K562 (cell line): Measurements from ENCODE around the gene SPRR3.

Experiments used
- ARNT ChIP-seq, 2 experiments: fragments of 450-650 bp; IDR thresholded peaks; 2 replicates each; pipeline ENCODE4 v1.6.1; 2016; ENCODE audit warnings: mild to moderate bottlenecking in 1 of 2
- FOXP1 ChIP-seq: sonication (generic); formaldehyde crosslinking; IDR thresholded peaks from 2 replicates; pipeline ENCODE4 v1.8.0; 2022; ENCODE audit warnings: mild to moderate bottlenecking, missing genetic modification reagents
- PHF21A ChIP-seq: fragments of 450-650 bp; IDR thresholded peaks from 2 replicates; pipeline ENCODE4 v1.6.1; 2017; ENCODE audit warnings: low read depth, borderline replicate concordance
- RAD21 ChIP-seq, 2 experiments: fragments of 250-450 bp in 1 of 2; fragments of 450-650 bp in 1 of 2; sonication (Bioruptor Pico) in 1 of 2; formaldehyde crosslinking in 1 of 2; IDR thresholded peaks in 1 of 2; conservative IDR thresholded peaks in 1 of 2; 2 replicates each; pipeline versions ENCODE4 v1.4.0 to v1.8.0; 2020 to 2022; ENCODE audit warnings: mild to moderate bottlenecking in 2 of 2, moderate library complexity in 1 of 2
- TAF1 ChIP-seq: IDR thresholded peaks from 2 replicates; pipeline ENCODE4 v1.6.1; 2011; ENCODE audit warnings: mild to moderate bottlenecking, low read length, moderate library complexity; ENCODE audit not compliant: insufficient read depth, control insufficient read depth, severe bottlenecking; ENCODE audit errors: extremely low read depth
- ZNF707 ChIP-seq: fragments of 250-450 bp; sonication (Bioruptor Pico); conservative IDR thresholded peaks from 2 replicates; pipeline ENCODE4 v1.8.0; 2022; ENCODE audit warnings: inconsistent platforms, mild to moderate bottlenecking, moderate library complexity
- TF ChIP-seq, protein P1 (sequence below), 2 experiments: fragments of 450-650 bp; IDR thresholded peaks; 2 replicates each; pipeline ENCODE4 v1.6.1; 2016; ENCODE audit warnings: mild to moderate bottlenecking in 2 of 2, borderline replicate concordance in 1 of 2, low read depth in 1 of 2, moderate library complexity in 1 of 2
- TF ChIP-seq, protein P2 (sequence below), 3 experiments: IDR thresholded peaks in 2 of 3; conservative IDR thresholded peaks in 1 of 3; 2 replicates each; pipeline ENCODE4 v1.5.1; 2011 to 2012; ENCODE audit warnings: low read length in 3 of 3, mild to moderate bottlenecking in 3 of 3, control low read depth in 2 of 3, improper control_type of control experiment in 1 of 3, inconsistent platforms in 1 of 3, low read depth in 1 of 3, mixed read lengths in 1 of 3, moderate library complexity in 1 of 3; ENCODE audit not compliant: insufficient read depth in 2 of 3
- TF ChIP-seq, protein P3 (sequence below): sonication (generic); formaldehyde crosslinking; IDR thresholded peaks from 2 replicates; pipeline ENCODE4 v1.8.1; 2023; ENCODE audit warnings: mild to moderate bottlenecking, missing genetic modification reagents
- TF ChIP-seq, protein P4 (sequence below): sonication (generic); formaldehyde crosslinking; IDR thresholded peaks from 2 replicates; pipeline ENCODE4 v1.8.0; 2022; ENCODE audit warnings: mild to moderate bottlenecking, missing genetic modification reagents
- TF ChIP-seq, protein P5 (sequence below): sonication (generic); formaldehyde crosslinking; IDR thresholded peaks from 2 replicates; pipeline ENCODE4 v1.8.1; 2023; ENCODE audit warnings: mild to moderate bottlenecking, missing genetic modification reagents

DNA sequence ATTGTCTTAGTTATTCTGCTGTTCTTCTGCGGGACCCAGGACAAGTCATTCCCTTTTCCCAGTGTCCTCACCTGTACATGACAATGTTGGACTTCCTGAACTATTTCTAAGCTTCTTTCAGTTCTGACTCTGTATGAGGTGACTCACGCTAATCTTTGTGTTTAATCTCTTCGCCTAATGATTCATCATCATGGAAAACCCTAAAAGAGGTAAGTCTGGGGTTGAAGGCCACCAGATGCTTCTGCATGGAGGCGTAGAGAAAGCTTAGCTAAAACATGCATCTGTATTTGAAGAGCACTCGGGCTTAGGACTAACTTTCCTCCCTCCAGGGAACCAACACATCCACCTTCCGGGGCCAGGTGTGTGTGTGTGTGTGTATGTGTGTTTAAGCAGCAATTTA is 47.1 kb upstream of the SPRR3 start:
- TF ChIP-seq ZNF707: no peak
- TF ChIP-seq ARNT (IDR thresholded peaks at IDR 0.05): no peak
- TF ChIP-seq, protein P1, sequence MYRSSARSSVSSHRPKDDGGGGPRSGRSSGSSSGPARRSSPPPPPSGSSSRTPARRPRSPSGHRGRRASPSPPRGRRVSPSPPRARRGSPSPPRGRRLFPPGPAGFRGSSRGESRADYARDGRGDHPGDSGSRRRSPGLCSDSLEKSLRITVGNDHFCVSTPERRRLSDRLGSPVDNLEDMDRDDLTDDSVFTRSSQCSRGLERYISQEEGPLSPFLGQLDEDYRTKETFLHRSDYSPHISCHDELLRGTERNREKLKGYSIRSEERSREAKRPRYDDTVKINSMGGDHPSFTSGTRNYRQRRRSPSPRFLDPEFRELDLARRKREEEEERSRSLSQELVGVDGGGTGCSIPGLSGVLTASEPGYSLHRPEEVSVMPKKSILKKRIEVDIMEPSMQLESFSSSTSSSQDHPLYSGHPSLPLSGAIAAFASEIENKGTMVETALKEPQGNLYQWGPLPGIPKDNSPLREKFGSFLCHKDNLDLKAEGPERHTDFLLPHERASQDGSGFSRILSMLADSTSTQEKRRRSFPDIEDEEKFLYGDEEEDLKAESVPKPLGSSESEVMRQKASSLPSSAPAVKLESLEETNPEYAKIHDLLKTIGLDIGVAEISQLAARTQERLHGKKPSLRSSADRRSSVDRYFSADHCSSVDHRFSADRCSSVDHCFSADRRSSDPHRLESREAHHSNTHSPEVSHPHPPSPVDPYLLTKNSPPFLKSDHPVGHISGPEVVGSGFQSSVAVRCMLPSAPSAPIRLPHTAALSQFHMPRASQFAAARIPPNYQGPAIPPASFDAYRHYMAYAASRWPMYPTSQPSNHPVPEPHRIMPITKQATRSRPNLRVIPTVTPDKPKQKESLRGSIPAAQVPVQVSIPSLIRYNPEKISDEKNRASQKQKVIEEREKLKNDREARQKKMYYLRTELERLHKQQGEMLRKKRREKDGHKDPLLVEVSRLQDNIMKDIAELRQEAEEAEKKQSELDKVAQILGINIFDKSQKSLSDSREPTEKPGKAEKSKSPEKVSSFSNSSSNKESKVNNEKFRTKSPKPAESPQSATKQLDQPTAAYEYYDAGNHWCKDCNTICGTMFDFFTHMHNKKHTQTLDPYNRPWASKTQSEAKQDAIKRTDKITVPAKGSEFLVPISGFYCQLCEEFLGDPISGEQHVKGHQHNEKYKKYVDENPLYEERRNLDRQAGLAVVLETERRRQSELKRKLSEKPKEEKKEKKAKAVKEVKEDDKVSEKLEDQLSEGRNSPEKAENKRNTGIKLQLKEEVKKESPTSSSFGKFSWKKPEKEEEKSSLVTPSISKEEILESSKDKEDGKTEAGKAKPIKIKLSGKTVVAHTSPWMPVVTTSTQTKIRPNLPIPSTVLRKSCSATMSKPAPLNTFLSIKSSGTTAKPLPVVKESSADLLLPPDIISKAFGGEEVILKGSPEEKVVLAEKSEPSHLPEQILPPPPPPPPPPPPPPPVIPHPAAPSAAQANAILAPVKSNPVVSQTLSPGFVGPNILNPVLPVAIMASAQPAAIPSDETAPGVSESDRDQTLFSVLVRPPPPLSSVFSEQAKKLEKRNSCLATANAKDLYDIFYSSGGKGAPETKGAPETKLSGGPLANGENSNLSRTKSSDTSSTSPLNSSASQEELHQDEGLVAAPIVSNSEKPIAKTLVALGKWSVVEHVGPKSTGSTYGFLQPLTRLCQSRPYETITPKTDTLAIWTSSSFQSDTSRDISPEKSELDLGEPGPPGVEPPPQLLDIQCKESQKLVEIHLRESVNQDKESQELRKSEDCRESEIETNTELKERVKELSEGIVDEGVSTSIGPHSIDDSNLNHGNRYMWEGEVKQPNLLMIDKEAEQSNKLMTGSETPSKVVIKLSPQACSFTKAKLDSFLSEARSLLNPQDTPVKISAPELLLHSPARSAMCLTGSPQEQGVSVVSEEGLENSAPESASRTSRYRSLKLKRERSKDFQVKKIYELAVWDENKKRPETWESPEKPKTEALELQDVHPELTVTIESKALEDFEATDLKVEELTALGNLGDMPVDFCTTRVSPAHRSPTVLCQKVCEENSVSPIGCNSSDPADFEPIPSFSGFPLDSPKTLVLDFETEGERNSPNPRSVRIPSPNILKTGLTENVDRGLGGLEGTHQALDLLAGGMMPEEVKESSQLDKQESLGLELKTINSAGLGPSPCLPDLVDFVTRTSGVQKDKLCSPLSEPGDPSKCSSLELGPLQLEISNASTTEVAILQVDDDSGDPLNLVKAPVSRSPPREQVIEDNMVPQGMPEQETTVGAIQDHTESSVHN (IDR thresholded peaks at IDR 0.05; ENCODE audit: borderline replicate concordance in 1 of 2, low read depth in 1 of 2): no peak
- TF ChIP-seq, protein P2, sequence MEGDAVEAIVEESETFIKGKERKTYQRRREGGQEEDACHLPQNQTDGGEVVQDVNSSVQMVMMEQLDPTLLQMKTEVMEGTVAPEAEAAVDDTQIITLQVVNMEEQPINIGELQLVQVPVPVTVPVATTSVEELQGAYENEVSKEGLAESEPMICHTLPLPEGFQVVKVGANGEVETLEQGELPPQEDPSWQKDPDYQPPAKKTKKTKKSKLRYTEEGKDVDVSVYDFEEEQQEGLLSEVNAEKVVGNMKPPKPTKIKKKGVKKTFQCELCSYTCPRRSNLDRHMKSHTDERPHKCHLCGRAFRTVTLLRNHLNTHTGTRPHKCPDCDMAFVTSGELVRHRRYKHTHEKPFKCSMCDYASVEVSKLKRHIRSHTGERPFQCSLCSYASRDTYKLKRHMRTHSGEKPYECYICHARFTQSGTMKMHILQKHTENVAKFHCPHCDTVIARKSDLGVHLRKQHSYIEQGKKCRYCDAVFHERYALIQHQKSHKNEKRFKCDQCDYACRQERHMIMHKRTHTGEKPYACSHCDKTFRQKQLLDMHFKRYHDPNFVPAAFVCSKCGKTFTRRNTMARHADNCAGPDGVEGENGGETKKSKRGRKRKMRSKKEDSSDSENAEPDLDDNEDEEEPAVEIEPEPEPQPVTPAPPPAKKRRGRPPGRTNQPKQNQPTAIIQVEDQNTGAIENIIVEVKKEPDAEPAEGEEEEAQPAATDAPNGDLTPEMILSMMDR (IDR thresholded peaks at IDR 0.05 in 2 of 3, conservative IDR thresholded peaks at IDR 0.05 in 1 of 3; ENCODE audit: insufficient read depth in 2 of 3, low read depth in 1 of 3, low read length in 3 of 3): no peak
- TF ChIP-seq, protein P3, sequence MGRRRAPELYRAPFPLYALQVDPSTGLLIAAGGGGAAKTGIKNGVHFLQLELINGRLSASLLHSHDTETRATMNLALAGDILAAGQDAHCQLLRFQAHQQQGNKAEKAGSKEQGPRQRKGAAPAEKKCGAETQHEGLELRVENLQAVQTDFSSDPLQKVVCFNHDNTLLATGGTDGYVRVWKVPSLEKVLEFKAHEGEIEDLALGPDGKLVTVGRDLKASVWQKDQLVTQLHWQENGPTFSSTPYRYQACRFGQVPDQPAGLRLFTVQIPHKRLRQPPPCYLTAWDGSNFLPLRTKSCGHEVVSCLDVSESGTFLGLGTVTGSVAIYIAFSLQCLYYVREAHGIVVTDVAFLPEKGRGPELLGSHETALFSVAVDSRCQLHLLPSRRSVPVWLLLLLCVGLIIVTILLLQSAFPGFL: no peak
- no peak for TF ChIP-seq PHF21A
- no peak for TF ChIP-seq TAF1
- TF ChIP-seq, protein P4, sequence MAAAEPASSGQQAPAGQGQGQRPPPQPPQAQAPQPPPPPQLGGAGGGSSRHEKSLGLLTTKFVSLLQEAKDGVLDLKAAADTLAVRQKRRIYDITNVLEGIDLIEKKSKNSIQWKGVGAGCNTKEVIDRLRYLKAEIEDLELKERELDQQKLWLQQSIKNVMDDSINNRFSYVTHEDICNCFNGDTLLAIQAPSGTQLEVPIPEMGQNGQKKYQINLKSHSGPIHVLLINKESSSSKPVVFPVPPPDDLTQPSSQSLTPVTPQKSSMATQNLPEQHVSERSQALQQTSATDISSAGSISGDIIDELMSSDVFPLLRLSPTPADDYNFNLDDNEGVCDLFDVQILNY (CRISPR knock-in tag): no peak
- TF ChIP-seq, protein P5, sequence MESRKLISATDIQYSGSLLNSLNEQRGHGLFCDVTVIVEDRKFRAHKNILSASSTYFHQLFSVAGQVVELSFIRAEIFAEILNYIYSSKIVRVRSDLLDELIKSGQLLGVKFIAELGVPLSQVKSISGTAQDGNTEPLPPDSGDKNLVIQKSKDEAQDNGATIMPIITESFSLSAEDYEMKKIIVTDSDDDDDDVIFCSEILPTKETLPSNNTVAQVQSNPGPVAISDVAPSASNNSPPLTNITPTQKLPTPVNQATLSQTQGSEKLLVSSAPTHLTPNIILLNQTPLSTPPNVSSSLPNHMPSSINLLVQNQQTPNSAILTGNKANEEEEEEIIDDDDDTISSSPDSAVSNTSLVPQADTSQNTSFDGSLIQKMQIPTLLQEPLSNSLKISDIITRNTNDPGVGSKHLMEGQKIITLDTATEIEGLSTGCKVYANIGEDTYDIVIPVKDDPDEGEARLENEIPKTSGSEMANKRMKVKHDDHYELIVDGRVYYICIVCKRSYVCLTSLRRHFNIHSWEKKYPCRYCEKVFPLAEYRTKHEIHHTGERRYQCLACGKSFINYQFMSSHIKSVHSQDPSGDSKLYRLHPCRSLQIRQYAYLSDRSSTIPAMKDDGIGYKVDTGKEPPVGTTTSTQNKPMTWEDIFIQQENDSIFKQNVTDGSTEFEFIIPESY (CRISPR knock-in tag): no peak
- no peak for TF ChIP-seq RAD21 (CRISPR knock-in tag; conservative IDR thresholded peaks at IDR 0.05 in 1 of 2, IDR thresholded peaks at IDR 0.05 in 1 of 2)
- TF ChIP-seq FOXP1 (CRISPR knock-in tag): no peak
